Neural cell (in vitro differentiated cells): ENCODE measurements around the gene SETBP1. TPM values are rescaled to one million over a fixed set of nuclear protein-coding genes. Genes with fewer than 3 reads are reported as not detected.

Source experiments
- H2AFZ ChIP-seq: fragments of 200-600, 300-800 bp; sonication (generic), shearing (Covaris generic); 2 replicates; pipeline ENCODE4 v1.6.0; 2014; ENCODE audit warnings: low read depth, mild to moderate bottlenecking, antibody characterized with exemption, low read length, moderate library complexity
- H3F3A ChIP-seq: fragments of 200-600 bp; shearing (Covaris generic); 2 replicates; pipeline ENCODE4 v1.6.1; 2016; ENCODE audit warnings: mild to moderate bottlenecking, moderate library complexity, mixed read lengths, antibody characterized with exemption, low read length; ENCODE audit not compliant: insufficient read depth, poor library complexity, severe bottlenecking
- H3K27ac ChIP-seq: fragments of 200-600, 300-800 bp; sonication (generic), shearing (Covaris generic); 2 replicates; pipeline ENCODE4 v1.5.1; 2014; ENCODE audit warnings: mild to moderate bottlenecking, low read length, moderate library complexity
- H3K27me3 ChIP-seq: fragments of 300-800, 200-600 bp; sonication (generic), shearing (Covaris generic); 2 replicates; pipeline ENCODE4 v1.6.0; 2014; ENCODE audit warnings: mild to moderate bottlenecking, low read depth, low read length, moderate library complexity; ENCODE audit not compliant: insufficient read depth
- H3K36me3 ChIP-seq: fragments of 300-800, 200-600 bp; sonication (generic), shearing (Covaris generic); 2 replicates; pipeline ENCODE4 v1.5.1; 2014; ENCODE audit warnings: mild to moderate bottlenecking, antibody characterized with exemption, low read length, moderate library complexity; ENCODE audit not compliant: insufficient read depth
- H3K4me2 ChIP-seq: fragments of 300-800, 200-600 bp; sonication (generic), shearing (Covaris generic); 2 replicates; pipeline ENCODE4 v1.6.0; 2014; ENCODE audit warnings: mild to moderate bottlenecking, low read length
- H3K4me3 ChIP-seq: fragments of 300-800, 200-600 bp; sonication (generic), shearing (Covaris generic); 2 replicates; pipeline ENCODE4 v1.5.1; 2014; ENCODE audit warnings: mild to moderate bottlenecking, low read length, moderate library complexity
- H3K79me2 ChIP-seq: fragments of 200-600 bp; shearing (Covaris generic); replicated peaks from 2 replicates; pipeline ENCODE4 v1.6.0; 2014; ENCODE audit warnings: mild to moderate bottlenecking, low read length, moderate library complexity; ENCODE audit not compliant: insufficient read depth
- H3K9ac ChIP-seq: fragments of 300-800, 200-600 bp; sonication (generic), shearing (Covaris generic); 2 replicates; pipeline ENCODE4 v1.6.1; 2016; ENCODE audit warnings: mild to moderate bottlenecking, low read length, mixed read lengths
- H3K9me2 ChIP-seq: fragments of 200-600 bp; shearing (Covaris generic); 2 replicates; pipeline ENCODE4 v1.6.1; 2016; ENCODE audit warnings: mild to moderate bottlenecking, low read length, mixed read lengths; ENCODE audit not compliant: insufficient read depth
- H3K9me3 ChIP-seq: fragments of 200-600, 300-800 bp; sonication (generic), shearing (Covaris generic); 2 replicates; pipeline ENCODE4 v1.6.1; 2016; ENCODE audit warnings: mild to moderate bottlenecking, mixed run types, low read length, moderate library complexity, mixed read lengths
- H4K20me1 ChIP-seq: fragments of 200-600 bp; shearing (Covaris generic); 2 replicates; pipeline ENCODE4 v1.6.1; 2016; ENCODE audit warnings: mild to moderate bottlenecking, mixed run types; ENCODE audit not compliant: insufficient read depth
- CTCF ChIP-seq: fragments of 450-650 bp; IDR thresholded peaks from 2 replicates; pipeline ENCODE4 v1.5.1; 2014; ENCODE audit warnings: antibody characterized with exemption, mild to moderate bottlenecking, moderate library complexity; ENCODE audit not compliant: poor library complexity, severe bottlenecking
- EP300 ChIP-seq: fragments of 450-650 bp; conservative IDR thresholded peaks from 2 replicates; pipeline ENCODE4 v1.6.1; 2014; ENCODE audit warnings: antibody characterized with exemption, mild to moderate bottlenecking, moderate library complexity; ENCODE audit not compliant: poor library complexity, severe bottlenecking
- EZH2 ChIP-seq: fragments of 200-600, 300-800 bp; shearing (Covaris generic), sonication (generic); IDR thresholded peaks from 2 replicates; pipeline ENCODE4 v1.6.1; 2014; ENCODE audit warnings: antibody characterized with exemption, low read length, borderline replicate concordance, mild to moderate bottlenecking; ENCODE audit not compliant: insufficient read depth, poor library complexity, severe bottlenecking
- MXI1 ChIP-seq: fragments of 450-650 bp; conservative IDR thresholded peaks from 2 replicates; pipeline ENCODE4 v1.6.1; 2014; ENCODE audit warnings: antibody characterized with exemption, mild to moderate bottlenecking; ENCODE audit not compliant: poor library complexity, severe bottlenecking
- POLR2AphosphoS5 ChIP-seq: IDR thresholded peaks from 2 replicates; pipeline ENCODE4 v1.6.1; 2012
- RAD21 ChIP-seq: fragments of 450-650 bp; conservative IDR thresholded peaks from 2 replicates; pipeline ENCODE4 v1.6.1; 2014; ENCODE audit warnings: antibody characterized with exemption, mild to moderate bottlenecking, moderate library complexity
- REST ChIP-seq: IDR thresholded peaks from 2 replicates; pipeline ENCODE4 v1.6.1; 2012; ENCODE audit warnings: borderline replicate concordance
- SMC3 ChIP-seq: fragments of 450-650 bp; conservative IDR thresholded peaks from 2 replicates; pipeline ENCODE4 v1.6.1; 2014; ENCODE audit warnings: antibody characterized with exemption, mild to moderate bottlenecking, moderate library complexity; ENCODE audit not compliant: poor library complexity
- TAF1 ChIP-seq: IDR thresholded peaks from 2 replicates; pipeline ENCODE4 v1.6.1; 2012; ENCODE audit warnings: low read depth
- polyA plus RNA-seq: library from polyadenylated mRNA; depleted of rRNA; stranded (reverse); fragments of >200 nt; gene quantifications from 2 replicates; pipeline ENCODE4 v1.2.3, GENCODE V29; 2014

Gene SETBP1
- polyA plus RNA-seq, 1 donor from 2014 or later: 13.7 TPM

GRCh38 chr18:44944461-44944860 is 263.8 kb downstream of the SETBP1 start:
- Histone ChIP-seq H3K79me2 (peaks cover 43% of the 10 kb centered on the region), H4K20me1 (no peaks in the 10 kb centered on the region), H3K27ac (no peak overlapping the region), H2AFZ (no peak overlapping the region), H3K36me3 (no peaks in the 10 kb centered on the region), H3K27me3 (no peaks in the 10 kb centered on the region), H3K9me3 (no peaks in the 10 kb centered on the region), H3K9me2 (no peaks in the 10 kb centered on the region), H3K9ac (no peak overlapping the region), H3F3A (peaks cover 5% of the 10 kb centered on the region), H3K4me2 (no peak overlapping the region), H3K4me3 (no peak overlapping the region)
- no peak for TF ChIP-seq CTCF
- TF ChIP-seq TAF1: no peak
- TF ChIP-seq REST: no peak
- no peak for TF ChIP-seq EP300
- TF ChIP-seq RAD21: no peak
- TF ChIP-seq SMC3: no peak
- no peak for TF ChIP-seq MXI1
- no peak for TF ChIP-seq EZH2
- TF ChIP-seq POLR2AphosphoS5: no peak

- Histone ChIP-seq H2AFZ (no peak overlapping the region), H3K36me3 (no peaks in the 10 kb centered on the region), H3K27ac (peak overlapping the region; percentile 79), H3K27me3 (no peaks in the 10 kb centered on the region), H4K20me1 (no peaks in the 10 kb centered on the region), H3K4me3 (peak overlapping the region; percentile 30), H3F3A (peaks cover 5% of the 10 kb centered on the region), H3K9me2 (no peaks in the 10 kb centered on the region), H3K9me3 (no peaks in the 10 kb centered on the region), H3K9ac (peak overlapping the region; percentile 38), H3K4me2 (no peak overlapping the region), H3K79me2 (peaks cover 43% of the 10 kb centered on the region)
- TF ChIP-seq EZH2 (no peak), CTCF (peak; percentile 20), EP300 (peak; percentile 97), SMC3 (no peak), POLR2AphosphoS5 (peak; percentile 92), MXI1 (no peak), RAD21 (peak; percentile 5), REST (peak; percentile 24), TAF1 (no peak)
These were observed 265.3 kb downstream of the SETBP1 start for GRCh38 chr18:44945888-44946401.
